Measurements from ENCODE around the gene ZNF80.

Gene ZNF80

DNA sequence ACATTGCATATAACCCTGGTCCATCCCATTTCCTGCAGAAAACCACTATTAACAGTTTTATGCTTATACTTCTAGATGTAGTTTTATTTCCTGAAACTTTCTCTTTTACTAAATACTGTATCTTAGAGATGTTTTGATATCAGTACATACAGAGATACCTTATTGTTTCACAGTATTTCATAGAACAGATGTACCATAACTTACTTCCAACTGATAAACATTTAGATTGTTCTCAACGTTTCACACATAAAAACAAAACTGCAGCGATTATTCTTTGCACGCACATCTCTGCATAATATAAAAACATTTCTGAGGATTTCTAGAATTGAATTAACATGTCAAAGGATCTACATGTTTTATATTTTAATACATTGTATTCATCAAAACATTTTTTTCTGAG is 2.6 kb downstream of the ZNF80 start:
- no peak overlapping the region for H3K4me3 Mint-ChIP-seq
- H3K9me3 Mint-ChIP-seq, result no peaks in the 10 kb centered on the region
- H3K27ac Mint-ChIP-seq, result no peak overlapping the region
- H3K27me3 Mint-ChIP-seq, result no peaks in the 10 kb centered on the region
- no peak for ATAC-seq
- H3K36me3 Mint-ChIP-seq, result peaks cover 6% of the 10 kb centered on the region
- peaks cover 18% of the 10 kb centered on the region for H3K4me1 Mint-ChIP-seq

DNA sequence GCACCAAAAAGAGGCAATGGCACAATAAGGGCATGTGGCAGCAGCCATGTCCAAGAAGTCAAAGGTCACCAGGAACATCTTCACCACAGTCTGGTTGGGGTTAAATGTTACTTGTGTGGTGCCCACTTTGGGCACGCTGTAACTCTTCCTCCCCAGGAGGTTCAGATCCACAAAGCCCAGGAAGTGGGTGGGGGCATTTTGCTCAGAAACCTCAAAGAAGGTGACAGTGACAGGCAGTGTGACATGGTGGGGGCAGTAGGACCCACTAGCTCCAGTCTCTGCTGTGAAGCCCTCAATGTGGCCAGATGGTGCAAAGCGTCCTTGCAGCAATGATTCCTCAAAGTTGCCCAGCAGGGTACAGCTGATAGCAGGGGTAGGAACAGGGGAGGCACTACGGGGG is 5.8 kb downstream of the ZNF80 start:
- H3K4me3 Mint-ChIP-seq, result no peak overlapping the region
- no peaks in the 10 kb centered on the region for H3K27me3 Mint-ChIP-seq
- H3K9me3 Mint-ChIP-seq, result no peaks in the 10 kb centered on the region
- H3K36me3 Mint-ChIP-seq, result peaks cover 6% of the 10 kb centered on the region
- H3K4me1 Mint-ChIP-seq, result peaks cover 27% of the 10 kb centered on the region
- peak overlapping the region; percentile 74 for H3K27ac Mint-ChIP-seq
- peak; percentile 36 for ATAC-seq

DNA sequence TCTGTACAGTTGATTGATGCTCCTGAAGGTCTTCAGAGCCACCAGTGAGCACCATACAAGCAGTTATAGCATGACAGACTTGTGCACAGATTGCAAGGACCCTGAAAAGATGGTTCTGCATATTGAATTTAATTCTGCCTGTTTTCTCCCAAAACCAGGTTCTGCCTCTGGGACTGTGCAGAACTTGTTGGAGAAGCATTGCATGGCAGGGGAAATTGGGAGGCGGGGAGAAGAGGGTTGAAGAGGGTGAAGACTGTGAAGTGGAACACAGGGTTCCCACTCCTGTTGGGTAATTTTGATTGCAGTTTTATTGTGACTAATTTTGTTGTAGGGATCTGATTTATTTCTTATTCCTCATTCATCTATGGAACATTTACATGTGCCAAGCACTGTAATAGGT is 10.3 kb downstream of the ZNF80 start:
- H3K4me3 Mint-ChIP-seq, result no peak overlapping the region
- peaks cover 9% of the 10 kb centered on the region for H3K9me3 Mint-ChIP-seq
- no peaks in the 10 kb centered on the region for H3K27me3 Mint-ChIP-seq
- peaks cover 56% of the 10 kb centered on the region for H3K4me1 Mint-ChIP-seq
- no peak overlapping the region for H3K27ac Mint-ChIP-seq
- no peak for ATAC-seq
- peaks cover 32% of the 10 kb centered on the region for H3K36me3 Mint-ChIP-seq

DNA sequence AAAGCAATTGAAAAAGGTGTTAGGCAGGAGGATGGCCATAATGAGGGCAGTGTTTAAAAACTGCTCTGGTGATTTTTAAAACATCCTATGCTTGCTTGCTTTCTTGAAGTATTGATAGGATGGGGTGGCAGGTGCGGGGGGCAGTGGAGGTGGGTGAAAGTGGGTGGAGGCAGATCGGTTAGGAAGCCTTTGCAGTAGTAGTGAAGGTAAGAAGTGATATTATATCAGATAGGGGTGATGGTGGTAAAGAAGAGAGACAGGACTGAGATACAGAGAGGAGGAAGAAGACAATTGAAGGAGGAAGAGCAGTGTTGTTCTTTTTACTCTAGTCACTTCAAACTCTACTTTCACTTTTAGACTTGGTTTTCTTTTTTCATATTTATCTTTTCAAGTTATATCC is 11.1 kb downstream of the ZNF80 start:
- Mint-ChIP-seq H3K4me3 (peak overlapping the region; percentile 66), H3K27me3 (no peaks in the 10 kb centered on the region), H3K36me3 (peaks cover 34% of the 10 kb centered on the region), H3K27ac (no peak overlapping the region), H3K9me3 (peaks cover 9% of the 10 kb centered on the region), H3K4me1 (peaks cover 49% of the 10 kb centered on the region)
- ATAC-seq, result no peak

DNA sequence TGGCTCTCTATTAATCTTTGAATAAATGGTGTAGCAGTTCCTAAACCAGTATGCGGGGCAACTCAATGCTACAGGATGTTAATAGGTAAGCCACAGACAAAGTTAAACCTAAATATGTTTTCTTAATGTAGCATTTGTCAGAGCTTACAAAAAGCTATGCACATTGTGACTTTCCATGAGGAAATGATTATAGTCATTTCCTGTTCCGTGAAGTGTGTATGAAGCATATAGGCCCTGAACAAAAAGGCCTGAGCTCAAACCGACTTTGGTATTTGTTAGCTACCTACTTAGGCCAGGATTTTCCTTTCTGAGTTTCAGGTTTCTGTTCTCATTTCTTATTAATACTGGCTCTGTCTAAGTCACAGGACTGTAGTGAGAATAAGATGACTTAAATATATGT is 14.2 kb downstream of the ZNF80 start:
- H3K27me3 Mint-ChIP-seq, result no peaks in the 10 kb centered on the region
- H3K36me3 Mint-ChIP-seq, result peaks cover 39% of the 10 kb centered on the region
- H3K4me3 Mint-ChIP-seq, result peak overlapping the region; percentile 19
- ATAC-seq, result peak; percentile 88
- H3K9me3 Mint-ChIP-seq, result peaks cover 9% of the 10 kb centered on the region
- no peak overlapping the region for H3K27ac Mint-ChIP-seq
- H3K4me1 Mint-ChIP-seq, result peaks cover 38% of the 10 kb centered on the region

DNA sequence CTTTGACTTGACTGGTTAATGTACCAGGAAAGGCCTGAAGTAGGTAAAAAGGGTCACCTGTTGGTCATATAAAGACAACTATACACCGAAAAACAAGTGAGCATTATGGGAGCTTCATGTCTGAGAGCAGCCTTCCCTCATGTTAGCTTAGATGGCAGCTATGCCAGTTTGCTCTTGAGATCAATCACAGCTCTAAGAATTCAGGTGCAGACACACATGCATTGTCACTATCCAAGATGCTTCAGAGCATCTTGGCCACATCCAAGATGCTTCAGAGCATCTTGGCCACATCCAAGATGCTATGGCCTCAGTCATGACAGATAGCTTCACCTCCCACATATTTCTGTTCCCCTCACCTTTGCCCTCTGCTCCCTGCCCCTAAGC is 15.5 kb downstream of the ZNF80 start:
- Mint-ChIP-seq H3K36me3 (peaks cover 35% of the 10 kb centered on the region), H3K9me3 (peaks cover 9% of the 10 kb centered on the region), H3K4me1 (peaks cover 31% of the 10 kb centered on the region), H3K4me3 (no peak overlapping the region), H3K27ac (no peak overlapping the region), H3K27me3 (no peaks in the 10 kb centered on the region)
- no peak for ATAC-seq

DNA sequence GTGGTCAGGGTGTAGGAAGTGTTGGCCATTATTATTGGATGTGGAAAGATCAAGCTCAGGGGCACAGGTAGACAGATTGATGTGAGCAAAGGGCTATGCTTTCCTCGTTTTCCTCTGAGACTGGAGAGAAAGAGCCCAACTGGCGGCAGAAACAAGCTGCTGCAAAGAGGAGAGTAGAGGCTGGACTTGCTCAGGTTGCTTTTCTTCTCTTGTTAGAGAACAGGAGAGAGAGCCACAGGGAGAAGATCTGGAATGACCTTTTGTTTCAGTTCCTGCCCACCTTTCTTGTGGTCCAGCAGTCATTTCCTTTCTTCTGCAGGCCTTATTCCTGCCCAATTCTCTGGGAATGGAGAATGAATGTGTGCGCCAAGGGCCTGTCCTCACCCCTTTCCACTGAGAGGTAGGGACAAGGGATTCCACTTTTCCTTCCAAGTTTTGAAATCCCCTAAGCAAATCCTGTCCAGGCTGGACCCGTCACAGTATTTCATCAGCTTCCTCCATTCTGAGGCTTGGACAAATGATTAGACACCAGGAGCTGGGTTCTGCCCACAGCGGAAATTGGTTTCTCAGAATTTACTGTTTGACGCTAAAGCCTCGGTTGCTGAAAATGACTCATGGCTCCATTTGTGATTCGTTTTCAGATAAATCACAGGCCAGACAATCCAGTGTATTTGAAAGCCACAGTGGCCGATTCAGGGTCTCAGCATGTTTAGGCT is 16.1 kb downstream of the ZNF80 start:
- H3K4me3 Mint-ChIP-seq, result peak overlapping the region; percentile 38
- H3K27me3 Mint-ChIP-seq, result no peaks in the 10 kb centered on the region
- H3K27ac Mint-ChIP-seq, result no peak overlapping the region
- no peak for ATAC-seq
- peaks cover 30% of the 10 kb centered on the region for H3K36me3 Mint-ChIP-seq
- peaks cover 25% of the 10 kb centered on the region for H3K4me1 Mint-ChIP-seq
- peaks cover 9% of the 10 kb centered on the region for H3K9me3 Mint-ChIP-seq

DNA sequence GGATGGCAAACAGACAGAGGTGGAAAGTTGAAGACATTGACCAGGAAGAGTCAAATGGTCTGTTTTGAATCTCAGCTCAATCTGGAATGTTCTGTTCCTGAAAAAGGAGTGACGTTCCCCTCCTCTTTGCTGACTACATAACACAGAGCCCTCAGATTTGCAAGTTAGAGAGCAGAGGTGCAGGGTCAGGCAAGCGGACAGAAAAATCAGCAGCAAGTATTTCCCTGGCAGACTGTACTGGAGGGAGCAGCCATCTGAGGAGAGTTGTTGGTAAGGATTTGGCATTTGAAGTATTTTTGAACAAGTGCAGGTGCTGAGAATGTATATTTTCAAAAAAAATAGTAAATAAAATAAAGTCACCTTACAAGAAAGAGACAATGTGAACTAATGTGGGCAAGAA is 17.6 kb downstream of the ZNF80 start:
- H3K4me3 Mint-ChIP-seq, result peak overlapping the region; percentile 40

DNA sequence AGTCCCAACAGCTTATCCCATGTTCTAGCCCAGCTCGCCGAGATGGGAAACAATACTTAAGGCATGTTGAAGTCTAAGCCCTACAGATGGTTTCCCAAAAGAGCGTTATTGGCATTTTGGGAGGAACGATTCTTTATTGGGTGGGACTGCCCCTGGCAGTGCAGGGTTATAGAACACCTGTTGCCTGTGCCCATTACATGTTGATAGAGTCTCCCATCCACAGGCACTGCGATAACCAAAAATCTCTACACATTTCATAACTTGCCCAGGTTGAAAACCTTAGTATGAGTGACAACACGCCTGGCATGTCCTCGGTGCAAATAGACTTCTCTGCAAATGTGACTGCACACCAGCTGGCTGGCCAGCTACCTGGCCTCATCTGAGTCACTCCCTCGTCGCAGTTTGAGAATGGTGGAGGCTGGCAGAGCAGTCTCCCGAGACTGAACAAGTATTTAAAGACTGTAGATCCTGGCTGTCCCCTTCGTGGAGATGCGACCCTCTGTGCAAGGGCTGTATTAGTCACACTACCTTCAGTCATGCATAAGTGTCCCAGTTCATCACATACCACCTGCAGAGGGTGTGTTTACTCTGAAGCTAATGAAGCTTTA is 18.7 kb downstream of the ZNF80 start:
- H3K4me3 Mint-ChIP-seq, result no peak overlapping the region
- H3K27ac Mint-ChIP-seq, result no peak overlapping the region
- ATAC-seq, result peak; percentile 0

More for the DNA sequence above, 17.6 kb downstream of the ZNF80 start:
- peaks cover 16% of the 10 kb centered on the region for H3K36me3 Mint-ChIP-seq
- H3K9me3 Mint-ChIP-seq, result peaks cover 6% of the 10 kb centered on the region
- no peak overlapping the region for H3K27ac Mint-ChIP-seq
- no peaks in the 10 kb centered on the region for H3K27me3 Mint-ChIP-seq
- peaks cover 13% of the 10 kb centered on the region for H3K4me1 Mint-ChIP-seq
- no peak for ATAC-seq

DNA sequence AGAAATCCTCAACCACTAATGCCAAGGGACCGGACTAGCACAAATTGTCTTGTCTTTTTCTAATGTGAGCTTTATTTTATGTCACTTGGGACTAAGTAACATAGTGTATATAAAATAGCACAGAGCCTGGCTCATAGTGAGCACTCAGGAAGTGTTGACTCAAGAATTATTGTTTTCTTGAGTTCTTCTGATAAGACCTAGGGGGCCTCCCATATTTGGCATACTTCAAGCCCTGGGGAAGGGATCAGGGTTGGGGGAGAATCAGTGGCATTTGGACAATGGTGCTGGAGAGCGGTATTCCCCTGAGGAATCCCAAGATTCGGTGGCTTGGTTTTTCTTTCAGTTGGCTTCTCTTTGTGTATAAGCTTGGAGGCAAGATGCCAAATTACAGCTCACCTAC is 19.4 kb downstream of the ZNF80 start:
- H3K4me3 Mint-ChIP-seq, result no peak overlapping the region
- no peak overlapping the region for H3K27ac Mint-ChIP-seq
- peaks cover 10% of the 10 kb centered on the region for H3K36me3 Mint-ChIP-seq
- no peaks in the 10 kb centered on the region for H3K27me3 Mint-ChIP-seq
- H3K4me1 Mint-ChIP-seq, result peaks cover 4% of the 10 kb centered on the region
- no peaks in the 10 kb centered on the region for H3K9me3 Mint-ChIP-seq
- ATAC-seq, result no peak

More for the DNA sequence above, 18.7 kb downstream of the ZNF80 start:
- Mint-ChIP-seq H3K4me1 (peaks cover 6% of the 10 kb centered on the region), H3K9me3 (peaks cover 3% of the 10 kb centered on the region), H3K36me3 (peaks cover 10% of the 10 kb centered on the region), H3K27me3 (no peaks in the 10 kb centered on the region)

DNA sequence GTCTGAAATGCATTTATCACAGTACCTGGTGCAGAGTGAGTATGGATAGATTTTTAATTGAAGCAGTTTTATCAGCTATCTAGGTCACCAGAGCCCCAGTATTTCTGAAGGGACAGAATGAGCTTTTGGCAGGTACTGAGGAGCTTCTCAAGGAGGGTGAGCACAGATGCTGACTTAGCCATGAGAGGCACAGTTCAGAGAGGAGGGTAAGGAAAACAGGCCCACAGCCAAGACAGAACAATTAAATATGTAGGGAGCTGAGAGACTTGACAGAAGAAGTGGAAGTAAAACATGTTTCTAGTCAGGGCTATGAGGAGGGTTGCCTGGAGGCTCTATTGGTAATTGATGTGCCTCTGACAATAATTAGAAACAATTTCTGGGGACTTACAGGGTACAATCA is 20.1 kb downstream of the ZNF80 start:
- ATAC-seq, result no peak
- Mint-ChIP-seq H3K4me3 (no peak overlapping the region), H3K27ac (no peak overlapping the region), H3K4me1 (peaks cover 11% of the 10 kb centered on the region), H3K27me3 (no peaks in the 10 kb centered on the region), H3K9me3 (no peaks in the 10 kb centered on the region), H3K36me3 (peaks cover 9% of the 10 kb centered on the region)

DNA sequence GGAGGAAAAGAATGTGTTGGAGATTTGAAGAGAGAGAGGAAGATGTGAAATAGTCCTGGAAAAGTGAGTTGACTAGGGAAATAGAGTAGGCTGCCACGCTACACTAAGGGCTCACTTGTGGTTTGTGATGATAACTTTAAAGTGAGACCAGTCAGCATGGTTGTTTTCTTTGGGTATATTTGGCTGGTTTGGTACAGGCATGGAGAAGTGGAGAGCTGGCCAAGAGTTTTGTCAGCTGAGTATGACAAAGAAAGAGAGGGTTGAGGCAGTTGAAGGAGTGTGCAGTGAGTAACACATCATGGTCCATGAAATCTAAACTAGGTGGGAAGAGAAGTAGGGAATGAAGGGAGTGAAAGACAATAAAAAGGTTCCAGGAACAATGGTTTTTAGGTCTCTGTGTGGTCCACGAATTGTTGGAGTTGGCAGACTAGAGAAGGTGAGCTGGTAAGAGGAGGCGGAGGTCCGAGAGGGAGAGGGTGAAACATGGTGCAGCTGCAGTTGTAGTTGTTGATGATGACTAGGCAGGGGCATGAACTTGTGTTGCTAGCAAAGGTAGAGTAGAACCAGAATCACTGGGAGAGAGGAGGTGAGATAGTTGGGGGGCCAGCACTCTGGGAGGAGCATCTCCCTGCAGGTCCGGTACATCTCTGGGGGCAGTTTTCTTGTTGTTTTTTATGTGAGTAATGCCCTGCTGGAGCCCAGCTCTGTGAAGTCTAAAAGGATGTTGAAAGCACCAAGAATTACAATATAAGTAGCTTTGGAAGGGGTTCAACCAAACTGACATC is 21.0 kb downstream of the ZNF80 start:
- no peaks in the 10 kb centered on the region for H3K9me3 Mint-ChIP-seq

DNA sequence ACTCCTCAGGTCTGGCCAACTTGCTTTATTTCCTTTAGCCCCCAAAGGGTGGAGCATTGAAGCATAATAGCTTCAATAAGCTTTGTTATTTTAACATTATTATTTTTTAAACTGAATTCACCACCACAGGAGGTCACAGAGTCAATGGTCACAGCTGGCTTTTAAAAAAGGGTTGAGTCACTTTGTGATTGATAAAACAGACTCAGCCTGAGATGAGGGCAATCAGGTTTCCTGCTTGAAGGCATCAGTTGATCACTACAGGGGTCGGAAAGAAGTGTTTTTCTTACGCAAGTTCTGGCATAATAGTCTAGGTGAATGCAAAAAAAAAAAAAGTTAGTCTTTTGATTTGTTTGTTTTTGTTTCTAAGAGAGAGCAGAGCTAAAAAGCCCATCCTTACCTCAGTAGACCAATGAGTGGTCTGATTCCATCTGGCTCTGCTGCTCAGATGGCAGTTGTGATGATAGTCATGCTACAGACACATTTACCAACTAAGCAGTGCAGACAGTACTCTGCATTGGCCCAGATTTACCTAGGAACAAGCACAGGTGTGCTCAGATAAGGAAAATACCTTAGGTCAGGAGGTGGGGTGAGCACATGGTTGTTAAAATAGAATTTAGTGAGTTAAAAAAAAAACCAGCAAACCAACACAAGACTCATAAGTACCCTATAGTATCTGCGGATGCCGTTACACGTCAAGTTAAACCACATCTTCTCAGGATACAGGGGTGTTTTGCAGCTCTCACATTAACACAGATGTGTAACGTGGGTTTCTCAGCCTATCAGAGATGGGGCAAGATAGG is 22.6 kb downstream of the ZNF80 start:
- H3K4me1 Mint-ChIP-seq, result peaks cover 13% of the 10 kb centered on the region
- H3K27me3 Mint-ChIP-seq, result no peaks in the 10 kb centered on the region
- ATAC-seq, result peak; percentile 55
- H3K4me3 Mint-ChIP-seq, result no peak overlapping the region
- no peaks in the 10 kb centered on the region for H3K9me3 Mint-ChIP-seq
- H3K36me3 Mint-ChIP-seq, result no peaks in the 10 kb centered on the region
- no peak overlapping the region for H3K27ac Mint-ChIP-seq

More for the DNA sequence above, 21.0 kb downstream of the ZNF80 start:
- peaks cover 5% of the 10 kb centered on the region for H3K36me3 Mint-ChIP-seq
- H3K27ac Mint-ChIP-seq, result no peak overlapping the region
- H3K4me1 Mint-ChIP-seq, result peaks cover 13% of the 10 kb centered on the region
- H3K27me3 Mint-ChIP-seq, result no peaks in the 10 kb centered on the region
- no peak overlapping the region for H3K4me3 Mint-ChIP-seq
- ATAC-seq, result no peak

DNA sequence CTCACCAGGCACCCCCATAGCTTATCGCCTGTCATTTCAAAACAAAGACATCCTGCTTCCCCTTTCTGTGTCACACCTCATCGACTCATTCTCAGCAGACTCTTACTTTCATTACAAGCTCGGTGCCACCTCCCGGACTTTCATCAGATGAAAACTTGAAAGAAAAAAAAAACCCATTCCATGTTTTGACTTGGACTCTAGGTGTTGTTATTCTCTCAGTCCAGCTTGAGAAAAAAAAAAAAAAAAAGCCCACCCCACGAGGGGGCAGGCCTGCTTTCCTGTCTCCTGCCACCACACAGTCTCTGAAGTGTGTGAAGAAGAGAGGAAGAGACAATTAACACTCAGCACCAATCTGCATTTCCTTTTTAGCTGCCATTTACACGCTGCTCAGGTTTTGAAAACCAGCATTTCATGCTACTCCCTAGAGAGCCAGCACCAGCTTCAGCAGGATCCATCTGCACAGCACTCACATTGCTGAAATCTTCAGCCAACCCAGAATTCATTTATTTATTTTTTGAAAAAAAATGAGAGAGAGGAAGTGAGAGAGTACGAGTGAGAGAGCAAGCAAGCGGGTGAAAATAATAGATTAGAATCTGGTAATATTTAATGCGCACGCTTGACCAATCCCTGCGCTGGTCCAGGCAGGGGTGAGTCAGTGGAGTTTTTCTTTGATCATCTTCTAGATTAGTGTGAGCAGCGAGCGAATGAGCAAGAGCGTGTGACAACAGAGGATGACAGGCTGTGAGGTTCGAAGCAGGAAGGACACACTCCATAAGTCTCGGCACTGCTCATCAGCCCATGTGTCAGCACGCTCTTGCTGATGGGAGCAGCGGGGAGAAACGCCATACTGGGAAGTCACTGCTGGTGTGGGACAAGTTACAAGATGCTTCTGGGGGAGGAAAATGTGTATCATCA is 23.5 kb downstream of the ZNF80 start:
- no peaks in the 10 kb centered on the region for H3K9me3 Mint-ChIP-seq
- peak; percentile 89 for ATAC-seq
- no peak overlapping the region for H3K4me3 Mint-ChIP-seq
- H3K4me1 Mint-ChIP-seq, result peaks cover 13% of the 10 kb centered on the region
- H3K27me3 Mint-ChIP-seq, result no peaks in the 10 kb centered on the region
- H3K36me3 Mint-ChIP-seq, result no peaks in the 10 kb centered on the region
- H3K27ac Mint-ChIP-seq, result no peak overlapping the region
